ENCODE measurements around the gene HECW1. TPM values are rescaled to one million over a fixed set of nuclear protein-coding genes. Genes with fewer than 3 reads are reported as not detected.

Gene HECW1
- total and polyA plus RNA-seq, 4 donors = 0.05 TPM; not detected in 3

DNA sequence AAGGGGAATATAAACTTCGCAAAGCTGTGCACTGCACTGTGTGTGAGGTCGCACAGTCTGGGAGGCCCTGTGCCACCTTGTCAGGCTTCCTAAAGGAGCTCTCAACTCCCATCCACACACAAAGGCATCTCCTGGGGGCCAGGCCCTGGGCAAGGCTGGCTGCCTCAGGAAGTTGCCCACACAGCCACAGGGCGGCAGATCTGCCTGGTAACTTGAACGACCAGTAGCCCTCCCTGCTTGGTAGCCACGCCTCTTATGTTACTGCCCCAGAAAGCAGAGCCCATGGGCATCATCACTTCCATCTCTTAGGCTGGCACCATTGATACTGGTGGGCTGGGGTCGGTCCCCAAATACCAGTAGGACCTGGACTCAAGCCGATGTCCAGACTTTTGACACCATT is 82.8 kb downstream of the HECW1 start:
- 71% methylated on average over 7 of the region's 7 CpGs for WGBS
- no peaks in the 10 kb centered on the region for H3K36me3 ChIP-seq (ENCODE audit: control insufficient read depth in 4 of 4, insufficient read depth in 3 of 4, low read depth in 1 of 4, low read length in 3 of 4)
- no peak for TF ChIP-seq RAD21 (IDR thresholded peaks at IDR 0.05)
- no peak for TF ChIP-seq NR2F2 (IDR thresholded peaks at IDR 0.05)
- TF ChIP-seq HNF4A (conservative IDR thresholded peaks at IDR 0.05) = no peak
- no peak for TF ChIP-seq FOXA1 (IDR thresholded peaks at IDR 0.05)
- TF ChIP-seq, protein P1, sequence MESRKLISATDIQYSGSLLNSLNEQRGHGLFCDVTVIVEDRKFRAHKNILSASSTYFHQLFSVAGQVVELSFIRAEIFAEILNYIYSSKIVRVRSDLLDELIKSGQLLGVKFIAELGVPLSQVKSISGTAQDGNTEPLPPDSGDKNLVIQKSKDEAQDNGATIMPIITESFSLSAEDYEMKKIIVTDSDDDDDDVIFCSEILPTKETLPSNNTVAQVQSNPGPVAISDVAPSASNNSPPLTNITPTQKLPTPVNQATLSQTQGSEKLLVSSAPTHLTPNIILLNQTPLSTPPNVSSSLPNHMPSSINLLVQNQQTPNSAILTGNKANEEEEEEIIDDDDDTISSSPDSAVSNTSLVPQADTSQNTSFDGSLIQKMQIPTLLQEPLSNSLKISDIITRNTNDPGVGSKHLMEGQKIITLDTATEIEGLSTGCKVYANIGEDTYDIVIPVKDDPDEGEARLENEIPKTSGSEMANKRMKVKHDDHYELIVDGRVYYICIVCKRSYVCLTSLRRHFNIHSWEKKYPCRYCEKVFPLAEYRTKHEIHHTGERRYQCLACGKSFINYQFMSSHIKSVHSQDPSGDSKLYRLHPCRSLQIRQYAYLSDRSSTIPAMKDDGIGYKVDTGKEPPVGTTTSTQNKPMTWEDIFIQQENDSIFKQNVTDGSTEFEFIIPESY (IDR thresholded peaks at IDR 0.05) = no peak
- TF ChIP-seq GABPA (IDR thresholded peaks at IDR 0.05 in 1 of 2, conservative IDR thresholded peaks at IDR 0.05 in 1 of 2) = no peak
- no peak for TF ChIP-seq HNF4G (IDR thresholded peaks at IDR 0.05)
- TF ChIP-seq, protein P2, sequence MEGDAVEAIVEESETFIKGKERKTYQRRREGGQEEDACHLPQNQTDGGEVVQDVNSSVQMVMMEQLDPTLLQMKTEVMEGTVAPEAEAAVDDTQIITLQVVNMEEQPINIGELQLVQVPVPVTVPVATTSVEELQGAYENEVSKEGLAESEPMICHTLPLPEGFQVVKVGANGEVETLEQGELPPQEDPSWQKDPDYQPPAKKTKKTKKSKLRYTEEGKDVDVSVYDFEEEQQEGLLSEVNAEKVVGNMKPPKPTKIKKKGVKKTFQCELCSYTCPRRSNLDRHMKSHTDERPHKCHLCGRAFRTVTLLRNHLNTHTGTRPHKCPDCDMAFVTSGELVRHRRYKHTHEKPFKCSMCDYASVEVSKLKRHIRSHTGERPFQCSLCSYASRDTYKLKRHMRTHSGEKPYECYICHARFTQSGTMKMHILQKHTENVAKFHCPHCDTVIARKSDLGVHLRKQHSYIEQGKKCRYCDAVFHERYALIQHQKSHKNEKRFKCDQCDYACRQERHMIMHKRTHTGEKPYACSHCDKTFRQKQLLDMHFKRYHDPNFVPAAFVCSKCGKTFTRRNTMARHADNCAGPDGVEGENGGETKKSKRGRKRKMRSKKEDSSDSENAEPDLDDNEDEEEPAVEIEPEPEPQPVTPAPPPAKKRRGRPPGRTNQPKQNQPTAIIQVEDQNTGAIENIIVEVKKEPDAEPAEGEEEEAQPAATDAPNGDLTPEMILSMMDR (IDR thresholded peaks at IDR 0.05; ENCODE audit: low read depth, low read length, missing input control) = no peak
- TF ChIP-seq TAF1 (conservative IDR thresholded peaks at IDR 0.05) = no peak
- TF ChIP-seq, protein P3, sequence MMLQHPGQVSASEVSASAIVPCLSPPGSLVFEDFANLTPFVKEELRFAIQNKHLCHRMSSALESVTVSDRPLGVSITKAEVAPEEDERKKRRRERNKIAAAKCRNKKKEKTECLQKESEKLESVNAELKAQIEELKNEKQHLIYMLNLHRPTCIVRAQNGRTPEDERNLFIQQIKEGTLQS (IDR thresholded peaks at IDR 0.05) = no peak
- no peak for TF ChIP-seq FOXA2 (IDR thresholded peaks at IDR 0.05)
- TF ChIP-seq RXRA (IDR thresholded peaks at IDR 0.05) = no peak

DNA sequence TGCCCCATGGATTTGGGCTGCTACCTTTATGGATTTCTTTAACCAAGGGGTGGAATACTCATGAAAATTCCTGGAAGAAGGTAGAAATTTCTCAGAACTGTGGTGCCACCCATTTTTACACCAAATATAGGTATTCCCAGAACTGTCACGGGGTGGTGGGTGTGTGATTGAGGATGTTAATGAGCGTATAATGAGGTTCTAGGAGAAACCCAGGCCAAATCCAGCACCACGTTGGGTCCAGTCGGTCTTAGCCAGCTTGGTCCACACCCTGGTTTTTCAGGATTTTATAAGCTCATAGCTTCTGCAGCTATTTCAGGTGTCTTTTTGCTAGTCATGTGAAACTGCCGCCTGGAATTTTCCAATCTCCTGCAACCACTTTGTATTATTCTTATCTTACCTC is 83.3 kb downstream of the HECW1 start:
- peaks cover 0 to 13% (median 4%) of the 10 kb centered on the region in 4 donors for H3K27me3 ChIP-seq (ENCODE audit: control insufficient read depth in 4 of 4, insufficient read depth in 4 of 4, low read length in 3 of 4)
- H3K4me1 ChIP-seq (ENCODE audit: control insufficient read depth in 4 of 4, insufficient read depth in 4 of 4, low read length in 3 of 4) = no peaks in the 10 kb centered on the region
- TF ChIP-seq GABPA (IDR thresholded peaks at IDR 0.05 in 1 of 2, conservative IDR thresholded peaks at IDR 0.05 in 1 of 2) (no peak), FOXA1 (IDR thresholded peaks at IDR 0.05) (no peak), RXRA (IDR thresholded peaks at IDR 0.05) (no peak), HNF4A (conservative IDR thresholded peaks at IDR 0.05) (no peak), TAF1 (conservative IDR thresholded peaks at IDR 0.05) (no peak), RAD21 (IDR thresholded peaks at IDR 0.05) (no peak), SP1 (IDR thresholded peaks at IDR 0.05) (no peak), JUND (IDR thresholded peaks at IDR 0.05) (no peak), NR2F2 (IDR thresholded peaks at IDR 0.05) (no peak), YY1 (IDR thresholded peaks at IDR 0.05) (no peak), HNF4G (IDR thresholded peaks at IDR 0.05) (no peak)
- TF ChIP-seq, protein P3 (IDR thresholded peaks at IDR 0.05) = no peak
- TF ChIP-seq, protein P2 (IDR thresholded peaks at IDR 0.05; ENCODE audit: low read depth, low read length, missing input control) = no peak
- TF ChIP-seq, protein P4, sequence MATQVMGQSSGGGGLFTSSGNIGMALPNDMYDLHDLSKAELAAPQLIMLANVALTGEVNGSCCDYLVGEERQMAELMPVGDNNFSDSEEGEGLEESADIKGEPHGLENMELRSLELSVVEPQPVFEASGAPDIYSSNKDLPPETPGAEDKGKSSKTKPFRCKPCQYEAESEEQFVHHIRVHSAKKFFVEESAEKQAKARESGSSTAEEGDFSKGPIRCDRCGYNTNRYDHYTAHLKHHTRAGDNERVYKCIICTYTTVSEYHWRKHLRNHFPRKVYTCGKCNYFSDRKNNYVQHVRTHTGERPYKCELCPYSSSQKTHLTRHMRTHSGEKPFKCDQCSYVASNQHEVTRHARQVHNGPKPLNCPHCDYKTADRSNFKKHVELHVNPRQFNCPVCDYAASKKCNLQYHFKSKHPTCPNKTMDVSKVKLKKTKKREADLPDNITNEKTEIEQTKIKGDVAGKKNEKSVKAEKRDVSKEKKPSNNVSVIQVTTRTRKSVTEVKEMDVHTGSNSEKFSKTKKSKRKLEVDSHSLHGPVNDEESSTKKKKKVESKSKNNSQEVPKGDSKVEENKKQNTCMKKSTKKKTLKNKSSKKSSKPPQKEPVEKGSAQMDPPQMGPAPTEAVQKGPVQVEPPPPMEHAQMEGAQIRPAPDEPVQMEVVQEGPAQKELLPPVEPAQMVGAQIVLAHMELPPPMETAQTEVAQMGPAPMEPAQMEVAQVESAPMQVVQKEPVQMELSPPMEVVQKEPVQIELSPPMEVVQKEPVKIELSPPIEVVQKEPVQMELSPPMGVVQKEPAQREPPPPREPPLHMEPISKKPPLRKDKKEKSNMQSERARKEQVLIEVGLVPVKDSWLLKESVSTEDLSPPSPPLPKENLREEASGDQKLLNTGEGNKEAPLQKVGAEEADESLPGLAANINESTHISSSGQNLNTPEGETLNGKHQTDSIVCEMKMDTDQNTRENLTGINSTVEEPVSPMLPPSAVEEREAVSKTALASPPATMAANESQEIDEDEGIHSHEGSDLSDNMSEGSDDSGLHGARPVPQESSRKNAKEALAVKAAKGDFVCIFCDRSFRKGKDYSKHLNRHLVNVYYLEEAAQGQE (IDR thresholded peaks at IDR 0.05) = no peak
- TF ChIP-seq, protein P5, sequence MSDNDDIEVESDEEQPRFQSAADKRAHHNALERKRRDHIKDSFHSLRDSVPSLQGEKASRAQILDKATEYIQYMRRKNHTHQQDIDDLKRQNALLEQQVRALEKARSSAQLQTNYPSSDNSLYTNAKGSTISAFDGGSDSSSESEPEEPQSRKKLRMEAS (IDR thresholded peaks at IDR 0.05) = no peak
- no peak for DNase-seq (ENCODE audit: low spot score)
- no peak overlapping the region for H3K4me3 ChIP-seq (ENCODE audit: low read depth in 1 of 3, low read length in 3 of 3)
- no peak overlapping the region for H3K27ac ChIP-seq (ENCODE audit: low read depth in 1 of 2, low read length in 2 of 2)
- no peak overlapping the region for H3K9ac ChIP-seq (ENCODE audit: low read depth in 1 of 2, low read length in 2 of 2)
- H3K36me3 ChIP-seq (ENCODE audit: control insufficient read depth in 4 of 4, insufficient read depth in 3 of 4, low read depth in 1 of 4, low read length in 3 of 4) = no peaks in the 10 kb centered on the region
- 82% methylated on average over 5 of the region's 5 CpGs for WGBS
- no peaks in the 10 kb centered on the region for H3K9me3 ChIP-seq (ENCODE audit: control insufficient read depth in 4 of 4, low read length in 3 of 4)

More for the DNA sequence above, 82.8 kb downstream of the HECW1 start:
- Histone ChIP-seq H3K4me3 (ENCODE audit: low read depth in 1 of 3, low read length in 3 of 3) (no peak overlapping the region), H3K9ac (ENCODE audit: low read depth in 1 of 2, low read length in 2 of 2) (no peak overlapping the region), H3K27me3 (ENCODE audit: control insufficient read depth in 4 of 4, insufficient read depth in 4 of 4, low read length in 3 of 4) (peaks cover 0 to 13% (median 4%) of the 10 kb centered on the region in 4 donors), H3K9me3 (ENCODE audit: control insufficient read depth in 4 of 4, low read length in 3 of 4) (no peaks in the 10 kb centered on the region), H3K4me1 (ENCODE audit: control insufficient read depth in 4 of 4, insufficient read depth in 4 of 4, low read length in 3 of 4) (no peaks in the 10 kb centered on the region), H3K27ac (ENCODE audit: low read depth in 1 of 2, low read length in 2 of 2) (no peak overlapping the region)
- DNase-seq (ENCODE audit: low spot score) = no peak
